Liver (tissue), 3 donors: ENCODE data around the gene ASXL1.
"Not testable (repeated sequence)": the region's sequence is repeated elsewhere in the genome, so short reads cannot be mapped to it uniquely, and the experiment has no call there.

Experiments used
- CTCF ChIP-seq: fragments of 150-350 bp; IDR thresholded peaks from 2 replicates; pipeline ENCODE4 v1.5.1; 2017; ENCODE audit warnings: improper control_type of control experiment, low read depth, low read length; ENCODE audit not compliant: missing input control
- EGR1 ChIP-seq, 2 donors: IDR thresholded peaks; 2 replicates each; pipeline ENCODE4 v1.6.1; 2016 to 2018; ENCODE audit warnings: antibody characterized with exemption in 2 of 2, low read depth in 2 of 2
- GABPA ChIP-seq, 2 donors: IDR thresholded peaks in 1 of 2; conservative IDR thresholded peaks in 1 of 2; 2 replicates each; pipeline ENCODE4 v1.6.1; 2016; ENCODE audit warnings: antibody characterized with exemption in 2 of 2, mild to moderate bottlenecking in 1 of 2, moderate library complexity in 1 of 2
- JUND ChIP-seq, 2 donors: IDR thresholded peaks; 2 replicates each; pipeline ENCODE4 v1.6.1; 2016; ENCODE audit warnings: antibody characterized with exemption in 2 of 2
- REST ChIP-seq: IDR thresholded peaks from 2 replicates; pipeline ENCODE4 v1.6.1; 2016; ENCODE audit warnings: antibody characterized with exemption, mild to moderate bottlenecking
- TAF1 ChIP-seq: conservative IDR thresholded peaks from 2 replicates; pipeline ENCODE4 v1.6.1; 2016; ENCODE audit warnings: antibody characterized with exemption, mild to moderate bottlenecking
- YY1 ChIP-seq: IDR thresholded peaks from 2 replicates; pipeline ENCODE4 v1.6.1; 2016; ENCODE audit warnings: antibody characterized with exemption, mild to moderate bottlenecking
- donor health status: healthy.
- donor health status: healthy.

- TF ChIP-seq CTCF; GABPA (IDR thresholded peaks at IDR 0.05 in 1 of 2, conservative IDR thresholded peaks at IDR 0.05 in 1 of 2); REST; YY1; JUND (IDR thresholded peaks at IDR 0.05); EGR1 (IDR thresholded peaks at IDR 0.05; ENCODE audit: low read depth in 2 of 2); TAF1: not testable (repeated sequence)
Measured at GRCh38 chr20:32322260-32322659, 35.9 kb upstream of the ASXL1 start.
